Right lobe of liver (tissue), 6 donors: ENCODE results near the gene INPPL1. TPM values are rescaled to one million over a fixed set of nuclear protein-coding genes. Genes with fewer than 3 reads are reported as not detected.
A peak's percentile ranks its signal among the peaks of the same experiment; 100 is the strongest.

Source experiments
- ATAC-seq, 4 donors: fragments of 200-7000 bp; cut with Tn5 transposase; one replicate each; pipeline ENCODE4 v1.9.1; 2020; ENCODE audit warnings: mild to moderate bottlenecking in 4 of 4, moderate library complexity in 4 of 4
- DNase-seq, 3 donors: peaks; one replicate each; pipeline ENCODE4 v3.0.0-alpha.2; 2020
- H3K27ac ChIP-seq, 3 donors: fragments of 200-600 bp; one replicate each; pipeline ENCODE4 v1.8.0; 2022
- H3K27me3 ChIP-seq, 2 donors: fragments of 200-600 bp; one replicate each; pipeline ENCODE4 v1.8.0; 2022
- H3K36me3 ChIP-seq, 4 donors: fragments of 200-600 bp; sonication (generic) in 1 of 4; one replicate each; pipeline versions ENCODE4 v1.5.1 to v1.8.0; 2017 to 2022; ENCODE audit warnings: control low read depth in 1 of 4
- H3K4me1 ChIP-seq, 4 donors: fragments of 200-600 bp; sonication (generic) in 1 of 4; one replicate each; pipeline versions ENCODE4 v1.5.1 to v1.8.0; 2017 to 2022; ENCODE audit warnings: control low read depth in 1 of 4
- H3K4me3 ChIP-seq, 3 donors: fragments of 200-600 bp; one replicate each; pipeline ENCODE4 v1.8.0; 2022
- H3K9me3 ChIP-seq, 4 donors: fragments of 200-600 bp; sonication (generic) in 1 of 4; one replicate each; pipeline versions ENCODE4 v1.5.1 to v1.8.0; 2017 to 2022; ENCODE audit warnings: control low read depth in 1 of 4
- POLR2A ChIP-seq: fragments of 450-650 bp; IDR thresholded peaks from one replicate; pipeline ENCODE4 v1.6.1; 2017; ENCODE audit warnings: antibody characterized with exemption, mild to moderate bottlenecking
- WGBS: methylation state at CpG from one replicate; pipeline ENCODE4 v1.1.6; 2018; ENCODE audit warnings: low coverage, low lambda C conversion rate; ENCODE audit not compliant: insufficient coverage; ENCODE audit errors: missing lambda C conversion rate; 5-methylcytosine and 5-hydroxymethylcytosine counted together
- intact Hi-C, 2 donors: fragments of 100-400 bp; cut with DNase I; formaldehyde crosslinking; loops; one replicate each; pipeline versions ENCODE4 v1.11.2 to v1.14.1; 2022
- total RNA-seq, 6 experiments: library from RNA; depleted of rRNA in 2 of 6; stranded (reverse); fragments of >200 nt in 2 of 6; fragmentation: NEBNext Ultra II Directional in 3 of 6; extraction: Animal tissue kit (Norgen Biotek cat#: 25700) in 3 of 6; gene quantifications; one replicate each; pipeline versions ENCODE4 v1.1.0 to v1.2.4, GENCODE V29; 2016 to 2023
- TF ChIP-seq, protein P1 (sequence below), 4 donors: fragments of 200-600 bp in 3 of 4; fragments of 450-650 bp in 1 of 4; IDR thresholded peaks; one replicate each; pipeline versions ENCODE4 v1.5.1 to v1.8.0; 2016 to 2022; ENCODE audit warnings: antibody characterized with exemption in 4 of 4, mild to moderate bottlenecking in 2 of 4
- donor health status: DM: no; HTN: yes; CAD: no.
- donor health status: DM: no; HTN: no; CAD: no.
- donor health status: DM: no; HTN: no; CAD: no.
- donor health status: DM: no; HTN: yes; CAD: no.
- donor health status: DM: no; HTN: yes; CAD: no.

Gene INPPL1
- total RNA-seq, 6 experiments from 2014 or later = 23.2 to 46.5 (median 37.4) TPM

DNA sequence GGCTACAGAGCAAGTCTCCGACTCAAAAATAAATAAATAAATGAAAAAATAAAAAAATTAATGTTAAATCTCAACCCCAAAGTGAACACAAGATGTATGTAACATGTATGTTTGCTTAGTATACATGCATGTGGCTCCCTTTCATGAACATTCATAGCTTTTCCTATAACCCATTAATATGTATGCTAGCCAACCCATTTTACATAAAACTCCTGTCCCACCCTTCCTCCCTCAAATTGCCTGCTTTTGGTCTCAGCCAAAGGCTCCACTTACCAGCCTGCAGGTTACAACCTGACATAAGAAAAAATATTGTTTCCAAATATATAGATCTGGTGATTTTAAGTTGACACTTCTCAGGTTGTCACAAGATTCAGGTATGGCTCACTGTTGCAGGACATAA, 36.3 kb upstream of the INPPL1 start:
- no peak for TF ChIP-seq POLR2A
- TF ChIP-seq, protein P1, sequence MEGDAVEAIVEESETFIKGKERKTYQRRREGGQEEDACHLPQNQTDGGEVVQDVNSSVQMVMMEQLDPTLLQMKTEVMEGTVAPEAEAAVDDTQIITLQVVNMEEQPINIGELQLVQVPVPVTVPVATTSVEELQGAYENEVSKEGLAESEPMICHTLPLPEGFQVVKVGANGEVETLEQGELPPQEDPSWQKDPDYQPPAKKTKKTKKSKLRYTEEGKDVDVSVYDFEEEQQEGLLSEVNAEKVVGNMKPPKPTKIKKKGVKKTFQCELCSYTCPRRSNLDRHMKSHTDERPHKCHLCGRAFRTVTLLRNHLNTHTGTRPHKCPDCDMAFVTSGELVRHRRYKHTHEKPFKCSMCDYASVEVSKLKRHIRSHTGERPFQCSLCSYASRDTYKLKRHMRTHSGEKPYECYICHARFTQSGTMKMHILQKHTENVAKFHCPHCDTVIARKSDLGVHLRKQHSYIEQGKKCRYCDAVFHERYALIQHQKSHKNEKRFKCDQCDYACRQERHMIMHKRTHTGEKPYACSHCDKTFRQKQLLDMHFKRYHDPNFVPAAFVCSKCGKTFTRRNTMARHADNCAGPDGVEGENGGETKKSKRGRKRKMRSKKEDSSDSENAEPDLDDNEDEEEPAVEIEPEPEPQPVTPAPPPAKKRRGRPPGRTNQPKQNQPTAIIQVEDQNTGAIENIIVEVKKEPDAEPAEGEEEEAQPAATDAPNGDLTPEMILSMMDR (IDR thresholded peaks at IDR 0.05) = no peak
- WGBS = 50% methylated on average over 1 of the region's 1 CpG
- no peak for ATAC-seq

DNA sequence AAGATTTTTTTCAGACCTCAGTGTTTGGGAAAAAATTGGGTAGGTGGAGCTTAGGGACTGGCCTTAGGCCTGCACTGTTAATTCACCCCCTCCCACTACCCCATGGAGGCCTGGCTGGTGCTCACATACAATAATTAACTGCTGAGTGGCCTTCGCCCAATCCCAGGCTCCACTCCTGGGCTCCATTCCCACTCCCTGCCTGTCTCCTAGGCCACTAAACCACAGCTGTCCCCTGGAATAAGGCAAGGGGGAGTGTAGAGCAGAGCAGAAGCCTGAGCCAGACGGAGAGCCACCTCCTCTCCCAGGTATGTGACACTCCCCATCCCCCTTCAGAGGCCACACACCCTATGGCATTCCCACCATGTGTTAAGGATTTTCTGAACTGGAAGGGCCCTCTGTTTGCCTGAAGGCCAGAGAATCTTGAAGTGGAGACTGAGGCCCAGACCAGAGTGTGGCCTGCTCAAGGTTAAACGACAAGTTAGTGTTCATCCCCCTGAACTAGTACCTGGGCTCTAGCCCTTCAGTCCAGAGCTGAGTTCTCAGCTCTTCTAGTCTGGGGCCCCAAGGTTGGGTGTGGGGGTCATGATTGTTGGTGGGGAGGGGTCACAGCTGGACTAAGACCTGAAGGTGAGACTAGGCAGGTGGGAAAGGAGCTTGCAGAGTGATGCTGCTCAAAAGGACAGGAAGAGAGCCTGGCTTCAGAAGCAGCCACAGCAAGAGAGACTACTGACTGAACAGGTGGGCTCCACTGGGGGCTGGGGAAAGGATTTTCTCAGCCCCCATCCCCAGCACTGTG, 34.9 kb upstream of the INPPL1 start:
- ATAC-seq = peak in 3 of 4 donors; percentile 9 to 51 (median 46)
- 43% methylated on average over 2 of the region's 3 CpGs for WGBS
- no peaks in the 10 kb centered on the region for H3K4me1 ChIP-seq
- no peaks in the 10 kb centered on the region for H3K36me3 ChIP-seq
- H3K27me3 ChIP-seq = no peaks in the 10 kb centered on the region
- no peaks in the 10 kb centered on the region for H3K9me3 ChIP-seq
- TF ChIP-seq, protein P1 (IDR thresholded peaks at IDR 0.05) = no peak
- H3K4me3 ChIP-seq = no peak overlapping the region
- intact Hi-C loops = no loop called here
- no peak for DNase-seq
- H3K27ac ChIP-seq = no peak overlapping the region

More for the DNA sequence above, 36.3 kb upstream of the INPPL1 start:
- DNase-seq = no peak
- Histone ChIP-seq H3K4me1 (no peaks in the 10 kb centered on the region), H3K27me3 (no peaks in the 10 kb centered on the region), H3K36me3 (no peaks in the 10 kb centered on the region), H3K9me3 (no peaks in the 10 kb centered on the region), H3K4me3 (no peak overlapping the region), H3K27ac (no peak overlapping the region)
- intact Hi-C loops = no loop called here

- DNase-seq = no peak
- H3K36me3 ChIP-seq = no peaks in the 10 kb centered on the region
- H3K9me3 ChIP-seq = no peaks in the 10 kb centered on the region
- H3K4me1 ChIP-seq = no peaks in the 10 kb centered on the region
- intact Hi-C loops = no loop called here
- H3K27me3 ChIP-seq = no peaks in the 10 kb centered on the region
- no CpG with 5 or more reads among the region's 5 CpGs for WGBS
- TF ChIP-seq POLR2A = no peak
- TF ChIP-seq, protein P1 (IDR thresholded peaks at IDR 0.05) = no peak
- H3K27ac ChIP-seq = no peak overlapping the region
- ATAC-seq = no peak
- no peak overlapping the region for H3K4me3 ChIP-seq
Measured at GRCh38 chr11:72190631-72191071, 33.9 kb upstream of the INPPL1 start.

DNA sequence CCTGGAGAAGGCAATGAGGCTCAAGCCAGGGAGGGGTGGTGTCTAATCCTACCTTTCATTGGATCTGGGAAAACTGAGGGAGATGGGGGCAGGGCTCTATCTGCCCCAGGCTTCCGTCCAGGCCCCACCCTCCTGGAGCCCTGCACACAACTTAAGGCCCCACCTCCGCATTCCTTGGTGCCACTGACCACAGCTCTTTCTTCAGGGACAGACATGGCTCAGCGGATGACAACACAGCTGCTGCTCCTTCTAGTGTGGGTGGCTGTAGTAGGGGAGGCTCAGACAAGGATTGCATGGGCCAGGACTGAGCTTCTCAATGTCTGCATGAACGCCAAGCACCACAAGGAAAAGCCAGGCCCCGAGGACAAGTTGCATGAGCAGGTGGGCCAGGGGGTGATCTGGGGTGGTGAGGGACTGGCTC, 32.6 kb upstream of the INPPL1 start, which contains the start of gene FOLR1:
FOLR1 (plus strand) TSS at position 180 of the 421 bp plus-strand sequence; CDS start at position 214, 34 bp downstream.
- H3K4me1 ChIP-seq = no peaks in the 10 kb centered on the region
- 100% methylated on average over 2 of the region's 5 CpGs for WGBS
- TF ChIP-seq, protein P1 (IDR thresholded peaks at IDR 0.05) = no peak
- no peak for TF ChIP-seq POLR2A
- H3K9me3 ChIP-seq = no peaks in the 10 kb centered on the region
- intact Hi-C loops = no loop called here
- H3K27me3 ChIP-seq = no peaks in the 10 kb centered on the region
- no peak within 1 kb of the TSS for H3K4me3 ChIP-seq
- no peaks in the 10 kb centered on the region for H3K36me3 ChIP-seq
- H3K27ac ChIP-seq = no peak within 1 kb of the TSS
- no peak for ATAC-seq
- no peak for DNase-seq
